22Rv1 (cell line): ENCODE measurements around the gene PDHA2.
"Not testable (repeated sequence)": the region's sequence is repeated elsewhere in the genome, so short reads cannot be mapped to it uniquely, and the experiment has no call there.

Source experiments
- H3K27ac ChIP-seq: fragments of 450-650 bp; 2 replicates; pipeline ENCODE4 v1.5.1; 2017
- CTCF ChIP-seq: fragments of 450-650 bp; IDR thresholded peaks from 2 replicates; pipeline ENCODE4 v1.5.1; 2017; ENCODE audit warnings: mild to moderate bottlenecking
- ZFX ChIP-seq: fragments of 450-650 bp; IDR thresholded peaks from 2 replicates; pipeline ENCODE4 v1.6.1; 2017; ENCODE audit warnings: antibody characterized with exemption, borderline replicate concordance

The PDHA2 gene

DNA sequence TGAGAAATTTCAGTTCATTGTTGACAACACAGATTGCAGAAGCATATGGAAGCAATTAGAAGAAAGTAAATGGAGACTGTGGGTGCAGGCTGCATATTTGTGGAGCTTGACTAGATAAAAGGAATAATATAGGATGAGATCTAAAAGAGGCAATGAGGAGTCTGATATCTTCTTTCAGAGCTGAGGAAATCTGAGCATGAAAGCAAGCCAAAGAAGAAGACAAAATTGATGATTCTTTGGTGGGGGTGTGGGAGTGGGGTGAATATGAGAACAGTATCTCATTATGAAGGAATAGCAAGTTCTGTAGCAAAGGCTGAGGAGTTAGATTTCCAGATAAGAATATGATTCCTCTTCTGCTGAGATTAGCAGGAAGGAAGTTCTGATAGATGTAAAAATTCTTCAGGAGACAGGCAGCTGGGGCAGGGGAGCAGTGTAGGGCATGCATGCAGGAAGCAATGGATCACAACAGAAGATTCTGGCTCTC lies 6.1 kb upstream of the PDHA2 start:
- TF ChIP-seq CTCF (no peak), ZFX (no peak)
- no peak overlapping the region for H3K27ac ChIP-seq

DNA sequence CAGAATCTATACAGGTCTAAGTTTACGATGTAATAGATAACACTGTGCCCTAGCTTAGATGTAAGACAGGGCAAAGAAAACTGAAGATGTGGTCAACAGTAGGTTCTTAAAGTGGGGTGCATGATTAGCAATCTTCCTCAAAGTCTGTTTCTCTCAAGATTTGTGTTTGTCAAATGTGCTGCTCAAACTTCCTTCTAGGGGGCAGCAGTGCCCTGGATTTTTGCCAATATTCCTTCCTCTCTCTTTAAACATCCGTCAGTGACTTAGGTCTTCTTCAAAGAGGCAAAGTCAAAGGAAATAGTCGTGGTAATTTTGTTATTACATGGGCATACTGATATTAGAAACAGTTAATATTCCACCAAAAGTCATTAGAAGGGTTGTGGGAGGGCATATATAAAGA lies 4.2 kb upstream of the PDHA2 start:
- H3K27ac ChIP-seq: no peak overlapping the region
- no peak for TF ChIP-seq ZFX
- peak; percentile 30 for TF ChIP-seq CTCF

DNA sequence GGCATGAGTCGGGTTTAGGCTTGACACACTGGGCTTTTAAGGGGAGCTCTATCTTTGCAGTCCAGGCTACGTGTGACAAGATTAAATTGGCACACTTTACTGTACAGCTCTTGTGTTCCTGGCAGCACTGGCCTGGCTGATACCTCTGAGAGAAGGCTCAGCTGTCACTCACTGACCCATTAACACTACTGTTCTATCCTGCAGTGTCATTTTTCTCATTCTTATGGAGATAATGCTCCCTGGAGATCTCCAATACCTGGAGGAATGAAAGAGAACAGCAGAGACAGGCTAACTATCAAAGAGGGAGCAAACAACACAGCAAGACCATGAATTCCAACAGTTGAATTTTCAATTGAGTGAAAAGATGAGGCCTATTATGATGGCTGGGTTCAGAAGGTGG lies 1.7 kb upstream of the PDHA2 start:
- TF ChIP-seq CTCF (no peak), ZFX (no peak)
- no peak overlapping the region for H3K27ac ChIP-seq

DNA sequence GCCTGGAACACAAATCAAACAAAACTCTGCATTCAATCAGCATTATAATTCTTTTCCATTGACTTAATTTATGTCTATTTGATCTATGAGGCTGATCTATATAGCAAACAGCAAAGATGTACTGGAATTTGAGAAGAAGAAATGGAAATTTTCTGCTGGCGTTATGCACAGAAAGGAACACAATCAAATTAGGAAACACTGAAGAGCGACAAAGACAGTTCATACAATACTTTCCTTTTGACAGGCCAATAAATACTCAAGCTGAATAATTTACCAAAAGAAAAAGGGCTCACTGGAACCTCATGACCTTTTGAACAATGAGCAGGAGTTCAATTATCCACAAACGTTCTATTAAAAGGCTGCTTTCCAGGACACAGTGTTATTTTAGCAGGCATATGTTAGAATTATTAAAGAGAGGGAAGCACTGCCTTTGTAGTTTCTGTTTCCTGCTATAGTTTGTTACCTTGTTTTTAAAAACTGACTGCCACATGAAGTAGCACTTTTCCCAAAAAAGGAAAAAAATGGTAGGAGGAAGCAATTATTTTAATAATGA lies 8.1 kb downstream of the PDHA2 start:
- TF ChIP-seq ZFX (no peak), CTCF (no peak)

DNA sequence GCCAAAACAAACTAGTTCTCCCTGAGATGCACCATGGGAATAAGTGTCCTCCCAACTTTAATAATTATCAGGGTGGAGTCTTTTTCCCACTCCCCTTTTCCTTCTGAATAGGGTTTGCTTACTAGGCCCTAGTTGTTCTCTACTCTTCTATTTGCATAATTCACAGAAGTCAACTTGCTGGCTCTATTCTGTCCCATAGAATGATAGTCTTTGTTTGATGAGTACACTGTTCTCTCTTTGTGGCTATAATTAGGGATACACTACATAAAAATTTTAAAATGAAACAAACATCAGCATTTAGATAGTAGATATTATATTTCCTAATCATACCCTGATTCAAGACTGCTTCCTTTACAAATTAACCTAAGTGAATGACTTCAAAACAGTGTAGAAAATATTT lies 10.3 kb downstream of the PDHA2 start:
- TF ChIP-seq CTCF (no peak), ZFX (no peak)
- H3K27ac ChIP-seq: no peak overlapping the region

More for the DNA sequence above, 8.1 kb downstream of the PDHA2 start:
- H3K27ac ChIP-seq: no peak overlapping the region

- TF ChIP-seq ZFX (no peak), CTCF (no peak)
- H3K27ac ChIP-seq: no peak overlapping the region
Measured at GRCh38 chr4:95857761-95858160, 17.9 kb downstream of the PDHA2 start.

- TF ChIP-seq CTCF: no peak
- TF ChIP-seq ZFX: no peak
- H3K27ac ChIP-seq: no peak overlapping the region
Measured at GRCh38 chr4:95867919-95868318, 28.0 kb downstream of the PDHA2 start.

DNA sequence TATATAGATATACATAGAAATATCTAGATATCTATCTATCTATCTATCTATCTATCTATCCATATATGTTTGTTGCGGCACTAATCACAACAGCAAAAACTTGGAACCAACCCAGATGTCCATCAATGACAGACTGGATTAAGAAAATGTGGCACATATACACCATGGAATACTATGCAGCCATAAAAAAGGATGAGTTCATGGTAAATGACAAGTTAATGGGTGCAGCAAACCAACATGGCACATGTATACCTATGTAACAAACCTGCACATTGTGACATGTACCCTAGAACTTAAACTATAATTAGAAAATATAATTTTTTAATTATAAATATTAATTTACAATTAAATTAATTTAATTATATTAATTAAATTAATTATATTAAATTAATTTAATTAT lies 29.5 kb downstream of the PDHA2 start:
- H3K27ac ChIP-seq: not testable (repeated sequence)
